RWPE2 (cell line): ENCODE measurements around the gene MEG3.

Experiments used
- ATAC-seq: fragments of 200-7000 bp; cut with Tn5 transposase; 3 replicates; pipeline ENCODE4 v1.9.1; 2021; ENCODE audit warnings: low read depth
- DNase-seq: peaks from one replicate; pipeline ENCODE4 v3.0.0-alpha.2; 2020; ENCODE audit warnings: low spot score
- H3K27ac ChIP-seq: fragments of 450-650 bp; 2 replicates; pipeline ENCODE4 v1.5.1; 2017; ENCODE audit warnings: mild to moderate bottlenecking; ENCODE audit not compliant: poor library complexity, severe bottlenecking
- H3K27me3 ChIP-seq: fragments of 250-450 bp; sonication (Bioruptor Pico); 2 replicates; pipeline ENCODE4 v1.5.1; 2021; ENCODE audit warnings: mild to moderate bottlenecking, moderate library complexity; ENCODE audit not compliant: insufficient read depth, poor library complexity, severe bottlenecking
- H3K36me3 ChIP-seq: fragments of 250-450 bp; sonication (Bioruptor Pico); 2 replicates; pipeline ENCODE4 v1.5.1; 2020; ENCODE audit warnings: low read depth, mild to moderate bottlenecking, moderate library complexity
- H3K4me1 ChIP-seq: fragments of 250-450 bp; sonication (Bioruptor Pico); 2 replicates; pipeline ENCODE4 v1.5.1; 2021; ENCODE audit warnings: mild to moderate bottlenecking, moderate library complexity; ENCODE audit not compliant: insufficient read depth, poor library complexity, severe bottlenecking
- H3K4me3 ChIP-seq: fragments of 250-450 bp; sonication (Bioruptor Pico); 2 replicates; pipeline ENCODE4 v1.5.1; 2021; ENCODE audit warnings: mild to moderate bottlenecking, moderate library complexity; ENCODE audit not compliant: severe bottlenecking
- H3K9me3 ChIP-seq: fragments of 250-450 bp; sonication (Bioruptor Pico); 2 replicates; pipeline ENCODE4 v1.5.1; 2021; ENCODE audit warnings: mild to moderate bottlenecking, moderate library complexity; ENCODE audit not compliant: severe bottlenecking
- CTCF ChIP-seq: fragments of 450-650 bp; IDR thresholded peaks from one replicate; pipeline ENCODE4 v1.5.1; 2017; ENCODE audit warnings: mild to moderate bottlenecking, moderate library complexity; ENCODE audit not compliant: poor library complexity, severe bottlenecking

MEG3 gene

GRCh38 chr14:100882026-100882967, 56.4 kb downstream of the MEG3 start:
- no peaks in the 10 kb centered on the region for H3K4me1 ChIP-seq
- no peak overlapping the region for H3K27ac ChIP-seq
- no peak overlapping the region for H3K4me3 ChIP-seq
- H3K9me3 ChIP-seq = no peaks in the 10 kb centered on the region
- DNase-seq (peak; percentile 54), ATAC-seq (no peak)
- TF ChIP-seq CTCF = no peak
- peaks cover 5% of the 10 kb centered on the region for H3K27me3 ChIP-seq
- H3K36me3 ChIP-seq = peaks cover 5% of the 10 kb centered on the region; the same call in 1 of the 2 replicates

- H3K9me3 ChIP-seq = no peaks in the 10 kb centered on the region
- TF ChIP-seq CTCF = no peak
- no peak overlapping the region for H3K27ac ChIP-seq
- no peaks in the 10 kb centered on the region for H3K4me1 ChIP-seq
- peaks cover 5% of the 10 kb centered on the region for H3K27me3 ChIP-seq
- peak; percentile 73 for DNase-seq
- H3K4me3 ChIP-seq = no peak overlapping the region
- ATAC-seq = no peak
- H3K36me3 ChIP-seq = peaks cover 5% of the 10 kb centered on the region; the same call in 1 of the 2 replicates
These were observed 57.3 kb downstream of the MEG3 start for GRCh38 chr14:100882991-100883788.

- TF ChIP-seq CTCF = no peak
- H3K36me3 ChIP-seq = peaks cover 5% of the 10 kb centered on the region; the same call in 1 of the 2 replicates
- no peaks in the 10 kb centered on the region for H3K9me3 ChIP-seq
- ATAC-seq (no peak), DNase-seq (no peak)
- no peak overlapping the region for H3K4me3 ChIP-seq
- H3K4me1 ChIP-seq = no peaks in the 10 kb centered on the region
- no peak overlapping the region for H3K27ac ChIP-seq
- H3K27me3 ChIP-seq = peaks cover 5% of the 10 kb centered on the region
These were observed 57.8 kb downstream of the MEG3 start for GRCh38 chr14:100883789-100884101.

- H3K36me3 ChIP-seq = peaks cover 5% of the 10 kb centered on the region; the same call in 1 of the 2 replicates
- no peaks in the 10 kb centered on the region for H3K9me3 ChIP-seq
- H3K4me3 ChIP-seq = no peak overlapping the region
- H3K27ac ChIP-seq = no peak overlapping the region
- no peak for TF ChIP-seq CTCF
- H3K4me1 ChIP-seq = no peaks in the 10 kb centered on the region
- ATAC-seq = no peak
- H3K27me3 ChIP-seq = peaks cover 5% of the 10 kb centered on the region
- DNase-seq = peak; percentile 42
These were observed 58.5 kb downstream of the MEG3 start for GRCh38 chr14:100884456-100884855.
